Fibroblast of skin of scalp (primary cell): ENCODE data around the gene ATP1B1.
"Not testable (repeated sequence)": the region's sequence is repeated elsewhere in the genome, so short reads cannot be mapped to it uniquely, and the experiment has no call there.

Source experiments
- DNase-seq: peaks from one replicate; pipeline ENCODE4 v3.0.0-alpha.2; 2013

ATP1B1 gene

GRCh38 chr1:169144941-169145626, 38.6 kb downstream of the ATP1B1 start:
- no peak for DNase-seq

GRCh38 chr1:169146576-169147214, 40.2 kb downstream of the ATP1B1 start:
- DNase-seq = no peak

DNA sequence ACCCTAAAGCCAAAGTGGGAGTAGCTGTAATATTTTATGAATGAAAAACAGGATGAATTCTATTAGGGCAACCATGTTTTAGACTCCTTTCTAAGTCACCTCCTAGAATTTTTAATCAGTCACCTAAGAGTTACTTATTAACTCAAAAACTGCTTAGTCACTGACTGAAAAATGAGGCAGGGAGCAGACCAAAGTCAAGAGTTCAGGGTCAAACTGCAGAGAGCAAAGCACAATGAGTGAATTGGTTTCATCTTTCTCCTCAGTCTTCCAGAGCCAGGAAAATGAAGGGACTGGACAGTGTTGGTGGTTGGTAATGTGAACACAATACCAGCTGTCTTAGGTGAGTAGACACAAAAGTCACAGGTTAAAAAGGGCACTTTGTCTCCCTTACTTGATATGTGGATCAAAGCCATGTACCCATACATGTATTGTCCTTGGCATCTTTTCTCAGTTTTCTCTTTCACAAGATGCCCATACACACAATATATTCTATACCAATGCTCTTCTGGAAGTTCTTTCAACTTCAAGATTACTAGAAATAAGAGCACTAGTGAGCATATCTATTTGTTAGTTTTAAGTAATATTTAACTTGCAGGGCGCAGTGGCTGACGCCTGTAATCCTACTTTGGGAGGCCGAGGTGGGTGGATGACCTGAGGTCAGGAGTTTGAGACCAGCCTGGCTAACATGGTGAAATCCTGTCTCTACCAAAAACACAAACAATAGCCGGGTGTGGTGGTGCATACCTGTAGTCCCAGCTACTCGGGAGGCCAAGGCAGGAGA, 42.2 kb downstream of the ATP1B1 start:
- no peak for DNase-seq

DNA sequence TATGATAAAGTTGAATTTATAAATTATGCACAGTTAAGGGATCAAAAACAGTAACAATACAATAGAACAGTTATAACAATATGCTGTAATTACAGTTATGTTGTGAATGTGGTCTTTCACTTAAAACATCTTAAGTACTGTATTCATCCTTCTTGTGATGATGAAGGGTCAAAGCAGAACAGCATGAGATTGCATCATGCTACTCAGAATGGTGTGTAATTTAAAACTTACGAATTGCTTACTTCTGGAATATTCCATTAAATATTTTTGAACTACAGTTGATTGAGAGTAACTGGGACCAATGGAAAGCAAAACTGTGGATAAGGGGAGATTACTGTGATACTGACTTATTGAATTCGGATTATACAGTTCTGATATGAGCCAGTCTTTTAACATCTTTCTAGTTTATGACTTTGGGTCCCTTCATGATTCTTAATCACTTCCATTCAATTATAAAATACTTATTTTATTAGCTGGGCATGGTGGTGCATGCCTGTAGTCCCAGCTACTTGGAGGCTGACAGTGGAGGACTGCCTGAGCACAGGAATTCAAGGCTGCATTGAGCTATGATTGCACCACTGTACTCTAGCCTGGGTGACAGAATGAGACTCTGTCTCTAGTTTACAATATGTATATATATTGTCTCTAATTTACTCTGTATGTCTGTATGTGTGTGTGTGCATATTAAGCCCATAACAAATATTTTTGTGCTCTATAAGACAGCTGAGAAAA, 43.2 kb downstream of the ATP1B1 start:
- no peak for DNase-seq

GRCh38 chr1:169150641-169151337, 44.3 kb downstream of the ATP1B1 start:
- DNase-seq = no peak

DNA sequence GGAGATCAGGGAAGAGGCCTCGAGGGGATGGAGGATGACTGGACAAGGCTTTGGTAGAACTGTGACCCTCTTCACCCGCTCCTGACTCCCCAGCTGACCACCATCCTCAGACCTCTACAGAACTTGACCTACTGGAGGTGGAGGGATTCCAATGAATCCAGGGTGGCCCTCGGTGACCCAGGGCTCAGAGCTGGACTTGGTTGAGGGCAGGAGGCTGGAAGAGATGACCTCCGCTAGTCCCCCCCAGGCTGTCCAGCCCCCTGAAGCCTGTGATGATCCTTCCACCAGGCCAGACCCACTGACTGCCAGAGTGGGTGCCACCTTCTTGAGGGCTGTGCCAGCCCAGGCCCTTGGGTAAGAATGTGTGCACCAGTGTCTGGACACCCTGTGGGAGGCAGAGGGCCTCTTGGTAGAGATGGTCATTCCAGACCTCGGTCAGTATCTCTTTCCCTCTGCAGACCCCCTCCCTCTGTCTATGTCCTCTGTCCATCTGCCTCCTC, 44.9 kb downstream of the ATP1B1 start:
- no peak for DNase-seq

GRCh38 chr1:169155675-169156074, 49.2 kb downstream of the ATP1B1 start:
- DNase-seq = no peak

- DNase-seq = no peak
These were observed 50.1 kb downstream of the ATP1B1 start for GRCh38 chr1:169156580-169156979.

- no peak for DNase-seq
These were observed 54.5 kb downstream of the ATP1B1 start for GRCh38 chr1:169160845-169161495.

- DNase-seq = no peak
These were observed 55.2 kb downstream of the ATP1B1 start for GRCh38 chr1:169161496-169162194.

GRCh38 chr1:169163059-169163458, 56.6 kb downstream of the ATP1B1 start:
- DNase-seq = no peak

DNA sequence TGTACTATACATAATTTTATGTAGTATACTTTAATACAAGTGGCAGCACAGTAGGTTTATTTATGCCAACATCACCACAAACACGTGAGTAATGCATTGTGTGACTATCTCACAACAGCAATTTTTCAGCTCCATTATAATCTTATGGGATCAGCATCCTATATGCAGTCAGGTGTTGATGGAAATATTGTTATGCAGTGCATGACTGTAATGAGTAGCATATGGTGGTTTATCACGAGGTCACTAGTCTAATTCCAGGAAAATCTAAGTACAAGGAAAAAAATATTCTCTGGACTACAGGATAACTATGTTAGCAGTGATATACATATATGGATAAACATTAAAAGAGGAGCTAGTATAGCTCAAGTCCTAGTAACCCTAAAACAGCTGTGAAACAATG, 69.0 kb downstream of the ATP1B1 start:
- no peak for DNase-seq

DNA sequence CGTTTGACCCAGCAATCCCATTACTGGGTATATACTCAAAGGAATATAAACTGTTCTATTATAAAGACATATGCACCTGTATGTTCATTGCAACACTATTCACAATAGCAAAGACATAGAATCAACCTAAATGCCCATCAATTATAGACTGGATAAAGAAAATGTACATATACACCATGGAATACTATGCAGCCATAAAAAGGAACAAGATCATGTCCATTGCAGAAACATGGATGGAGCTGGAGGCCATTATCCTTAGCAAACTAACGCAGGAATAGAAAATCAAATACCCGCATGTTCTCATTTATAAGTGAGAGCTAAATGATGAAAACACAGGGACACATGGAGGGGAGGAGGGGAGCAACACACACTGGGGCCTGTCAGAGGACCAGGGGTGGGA, 72.9 kb downstream of the ATP1B1 start:
- not testable (repeated sequence) for DNase-seq

DNA sequence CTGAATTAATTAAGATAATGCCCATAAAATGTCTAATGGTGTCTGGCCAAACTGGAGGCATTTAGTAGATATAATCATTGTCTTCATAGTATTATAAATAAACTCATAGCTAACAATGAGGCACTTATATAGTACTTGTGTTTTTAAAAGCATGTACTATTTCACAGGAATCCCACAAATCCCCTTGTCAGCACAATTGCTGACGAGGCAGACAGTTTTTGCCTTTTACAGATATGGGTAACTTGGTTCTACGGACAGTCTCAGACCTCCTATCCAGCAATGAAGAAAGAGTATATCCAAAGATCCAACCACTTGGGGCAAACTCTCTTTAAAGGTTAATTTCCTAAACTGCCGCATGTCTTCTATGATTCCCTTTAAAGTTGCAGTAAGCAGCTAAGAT, 73.7 kb downstream of the ATP1B1 start:
- no peak for DNase-seq
